Glomerular endothelial cell (primary cell): ENCODE measurements around the gene PHKA2. TPM values are rescaled to one million over a fixed set of nuclear protein-coding genes. Genes with fewer than 3 reads are reported as not detected.

Experiments
- DNase-seq: peaks from one replicate; pipeline ENCODE4 v3.0.0-alpha.2; 2011; ENCODE audit warnings: low read depth, low spot score; ENCODE audit errors: extremely low read depth
- total RNA-seq: library from RNA; depleted of rRNA; stranded (reverse); fragments of >200 nt; gene quantifications from 2 replicates; pipeline ENCODE4 v1.2.3, GENCODE V29; 2015

The PHKA2 gene
- total RNA-seq, 1 donor from 2014 or later, result 6.7 TPM

DNA sequence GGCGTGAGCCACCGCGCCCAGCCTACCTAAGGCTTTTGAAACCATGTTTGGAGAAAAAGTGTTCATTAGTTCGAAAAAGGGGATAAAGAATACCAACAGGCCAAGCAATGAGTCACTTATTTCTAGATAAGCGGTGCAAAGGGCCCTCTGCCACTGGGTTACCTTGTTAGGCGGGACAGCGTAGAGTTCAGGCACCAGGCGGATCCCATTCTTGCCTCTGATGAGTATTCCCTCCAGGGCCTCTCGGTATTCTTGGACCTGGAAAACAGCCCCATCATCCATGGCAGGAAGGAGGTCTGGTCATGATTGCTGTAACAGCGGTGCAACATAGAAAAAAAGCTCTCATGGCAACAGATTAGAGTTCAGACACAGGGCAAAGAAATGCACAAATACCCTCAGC lies 48.0 kb downstream of the PHKA2 start:
- DNase-seq, result no peak

DNA sequence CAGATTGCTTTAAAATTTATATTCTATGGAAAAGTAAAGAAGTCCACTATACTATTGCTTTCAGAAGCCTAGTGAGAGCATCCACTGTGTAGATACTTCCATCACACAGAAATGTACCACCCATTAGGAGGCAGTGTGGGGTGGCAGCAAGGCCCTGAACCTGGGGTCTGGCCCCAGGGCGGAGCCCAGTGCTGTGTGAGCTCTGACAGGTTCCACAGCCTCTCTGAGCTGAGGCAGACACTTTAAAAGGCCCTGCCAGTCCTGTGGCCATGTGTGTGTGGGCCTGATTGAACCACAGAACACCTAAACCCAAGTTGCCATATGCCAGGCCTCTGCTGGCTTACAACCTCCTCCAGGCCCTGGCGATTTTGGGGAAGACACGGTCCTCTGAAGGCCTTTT lies 49.2 kb downstream of the PHKA2 start:
- no peak for DNase-seq

DNA sequence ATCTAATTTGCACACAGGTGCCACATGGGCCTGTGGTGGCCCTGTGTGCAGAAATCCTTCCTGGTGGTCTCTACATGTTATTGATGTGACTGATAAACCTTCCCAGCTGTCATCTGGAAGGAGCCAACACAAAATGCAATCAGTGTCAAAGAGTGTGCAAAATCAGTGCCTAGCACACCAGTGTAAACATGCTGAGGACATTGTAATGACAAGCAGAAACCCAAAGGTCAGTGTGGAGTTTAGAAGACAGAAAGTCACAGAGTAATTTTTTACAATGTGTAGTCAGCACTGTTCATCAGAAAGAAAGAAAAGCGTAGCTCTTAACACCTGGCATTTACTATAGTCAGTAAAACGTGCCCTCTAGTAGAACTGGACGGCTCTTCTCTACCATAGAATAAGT lies 50.3 kb downstream of the PHKA2 start:
- DNase-seq, result no peak

DNA sequence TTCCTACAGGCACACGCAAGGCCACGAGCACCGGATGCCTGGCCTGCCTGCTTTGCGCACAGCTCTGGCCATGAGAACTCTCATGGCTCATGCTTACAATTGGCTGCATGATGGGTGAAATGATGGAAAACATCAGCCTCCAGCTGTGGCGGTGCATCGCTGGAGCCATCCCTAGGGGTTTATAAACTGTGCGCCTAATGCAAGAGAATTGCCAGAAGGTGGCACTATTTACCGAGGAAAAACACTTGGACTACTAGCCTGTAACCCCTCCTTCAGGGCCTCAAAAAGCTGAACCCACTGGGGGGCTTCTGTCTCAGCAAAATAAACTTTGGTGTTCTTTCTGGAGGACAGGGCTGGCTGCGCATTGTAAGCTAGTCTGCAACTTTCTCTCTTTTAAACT lies 51.9 kb downstream of the PHKA2 start:
- no peak for DNase-seq

DNA sequence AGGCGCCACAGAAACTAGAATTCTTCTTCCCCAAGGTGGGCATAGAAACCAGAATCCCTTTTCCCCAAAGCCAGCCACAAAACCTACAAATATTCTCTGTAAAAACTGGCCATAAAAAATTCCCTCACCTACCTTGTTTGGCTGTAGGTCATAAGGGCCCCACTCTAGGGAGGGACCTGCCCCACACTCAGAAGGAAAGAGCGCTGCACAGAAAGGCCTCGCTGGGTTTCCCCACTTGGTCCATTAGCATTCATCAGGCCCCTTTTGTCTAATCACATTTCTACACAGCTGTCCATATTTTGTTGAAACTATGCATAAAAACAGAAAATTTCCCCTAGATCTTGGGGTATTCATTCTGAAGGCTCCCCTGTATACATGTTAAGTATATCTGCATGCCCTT lies 54.1 kb downstream of the PHKA2 start:
- DNase-seq, result no peak

DNA sequence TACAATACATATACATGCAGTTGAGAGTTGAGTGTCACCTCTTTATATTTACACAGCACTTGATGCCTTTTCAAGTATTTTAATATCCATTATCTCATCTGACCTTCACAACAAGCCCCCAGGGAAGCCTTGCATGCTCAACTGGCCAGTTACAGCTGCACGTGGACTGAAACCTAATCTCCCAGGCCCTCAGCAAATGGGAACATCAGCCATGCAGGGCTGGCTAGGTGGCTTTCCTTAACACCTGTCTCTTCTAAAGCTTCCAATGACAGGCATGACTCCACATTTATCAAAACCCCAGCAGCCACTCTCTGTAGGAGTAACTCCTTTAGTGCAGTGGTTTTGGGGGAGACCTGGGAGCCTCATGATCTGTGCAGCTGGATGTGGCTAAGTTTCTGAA lies 56.4 kb downstream of the PHKA2 start:
- DNase-seq, result no peak

DNA sequence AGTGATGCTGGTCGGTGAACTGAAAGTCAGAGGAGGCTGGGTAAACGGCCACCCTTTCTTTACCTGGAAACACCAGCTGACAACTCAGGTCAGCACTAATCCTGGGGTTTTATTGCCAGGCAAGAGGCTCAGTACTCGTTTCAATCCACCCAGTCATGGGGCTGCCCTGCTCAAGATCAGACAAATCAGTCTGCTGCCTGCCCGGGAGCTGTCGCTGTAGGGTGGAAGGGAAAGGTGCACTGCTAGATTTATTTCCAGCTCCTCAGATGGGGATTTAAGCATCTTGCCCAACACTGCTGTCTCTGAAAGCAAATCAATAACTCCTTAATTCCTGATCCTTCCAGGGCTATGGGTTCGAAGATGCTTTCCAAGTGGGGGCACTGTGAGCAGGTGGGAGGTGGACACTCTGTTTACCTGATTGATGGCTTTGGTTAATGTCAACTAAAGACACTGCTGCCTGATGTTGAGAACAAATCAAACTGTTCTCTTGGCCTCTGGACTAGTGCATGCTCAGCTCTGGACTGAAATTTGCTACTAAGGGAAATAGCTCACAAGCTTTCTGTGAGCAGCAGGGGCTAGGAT lies 59.3 kb downstream of the PHKA2 start:
- DNase-seq, result no peak

DNA sequence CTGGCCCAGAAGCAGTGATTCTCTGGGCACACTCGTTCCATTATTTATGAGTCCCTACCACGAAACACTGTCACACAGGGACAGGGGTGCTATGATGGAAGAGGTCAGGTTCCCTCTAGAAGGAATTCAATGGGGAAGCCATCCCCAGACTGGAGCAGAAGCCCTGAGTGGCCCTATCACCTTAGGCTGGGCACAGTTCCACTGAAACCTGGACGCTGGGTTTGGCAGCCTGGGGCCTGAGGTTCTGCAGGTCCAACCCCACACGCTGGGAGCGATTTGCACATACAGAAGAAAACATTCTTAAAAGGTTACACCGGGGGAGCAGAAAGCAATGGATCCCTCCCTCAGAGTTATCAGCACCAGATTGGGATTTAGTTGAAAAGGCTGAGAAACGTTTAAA lies 63.3 kb downstream of the PHKA2 start:
- no peak for DNase-seq

DNA sequence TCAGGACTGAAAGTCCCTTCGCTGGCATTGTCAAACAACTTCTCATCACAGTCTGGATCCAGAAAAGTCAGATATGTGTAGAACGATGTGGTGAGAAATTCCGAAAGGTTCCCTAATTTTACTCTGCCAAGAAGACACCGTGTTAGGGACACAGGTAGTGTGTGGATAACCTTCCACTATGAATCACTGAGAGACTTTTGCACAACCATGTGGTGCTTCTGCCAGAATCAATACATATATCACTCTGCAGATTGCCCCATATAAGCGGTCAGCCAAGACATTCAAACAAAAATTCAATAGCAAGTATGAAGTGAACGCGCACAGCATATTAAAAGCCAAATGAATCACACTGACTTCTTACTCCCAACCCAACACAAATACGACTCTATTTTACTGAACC lies 63.8 kb downstream of the PHKA2 start:
- no peak for DNase-seq

DNA sequence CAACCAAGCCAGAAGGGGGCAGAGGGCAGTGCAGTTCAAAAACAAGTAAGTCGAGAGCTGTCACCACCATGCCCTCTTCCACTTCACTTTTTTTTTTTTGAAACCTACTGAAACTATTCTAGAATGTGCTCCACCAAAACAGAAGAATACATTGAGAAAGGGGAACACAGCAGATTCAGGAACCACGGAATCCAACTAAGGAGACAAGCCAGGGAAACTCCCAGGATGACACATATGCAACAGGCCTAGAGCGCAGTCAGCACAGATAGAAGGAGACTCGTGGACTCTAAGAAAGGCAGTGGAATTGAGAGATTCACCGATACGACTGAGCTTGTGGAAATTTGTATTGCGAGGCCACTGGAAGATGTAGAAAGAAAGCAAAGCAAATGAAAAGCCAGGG lies 66.1 kb downstream of the PHKA2 start:
- DNase-seq, result no peak

DNA sequence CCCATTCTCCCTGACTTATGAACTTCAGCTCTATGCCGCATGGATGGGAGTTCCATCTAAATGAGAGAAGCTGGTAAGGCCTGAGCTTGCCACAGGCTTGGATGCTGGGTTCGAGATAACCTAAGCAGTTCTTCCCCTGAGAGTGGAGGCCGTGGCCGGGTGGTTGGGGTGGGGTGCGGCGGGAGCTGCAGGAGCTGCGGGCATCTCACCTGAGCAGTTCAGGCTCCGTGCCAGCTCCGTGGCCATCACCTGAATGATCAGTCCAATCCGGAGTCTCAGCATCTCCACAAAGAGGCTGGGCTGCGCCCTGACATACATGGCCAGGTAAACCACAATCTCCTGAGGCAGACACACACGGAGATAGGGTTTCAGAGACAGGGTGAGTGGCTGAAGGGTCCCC lies 77.6 kb downstream of the PHKA2 start:
- no peak for DNase-seq

DNA sequence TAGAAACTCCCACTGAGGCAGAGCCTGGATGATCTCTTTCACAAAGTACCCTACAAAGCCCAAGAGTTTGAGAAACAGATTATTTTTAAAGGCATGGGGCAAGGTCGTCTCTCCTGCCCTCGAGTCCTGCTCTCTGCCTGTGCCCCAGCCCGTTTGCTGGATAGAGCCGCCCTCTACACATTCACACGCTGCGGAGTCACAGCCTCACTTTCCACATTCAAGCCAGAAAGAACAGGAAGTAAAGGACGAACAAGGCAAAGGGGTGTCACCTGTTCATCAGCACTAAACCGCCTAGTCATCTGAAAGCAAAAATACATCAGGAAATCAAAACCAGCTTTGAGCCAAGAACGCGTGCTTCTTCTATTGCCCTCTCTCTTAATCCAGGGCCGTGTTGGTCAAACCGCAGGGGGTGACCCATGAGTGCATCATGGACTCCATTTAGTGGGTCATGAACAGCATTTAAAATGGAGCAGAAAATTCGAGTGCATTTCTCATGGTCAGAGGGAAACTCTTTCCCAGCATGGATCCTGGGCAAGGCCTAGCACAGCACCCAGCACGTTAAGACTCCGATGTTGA lies 83.4 kb downstream of the PHKA2 start:
- no peak for DNase-seq

DNA sequence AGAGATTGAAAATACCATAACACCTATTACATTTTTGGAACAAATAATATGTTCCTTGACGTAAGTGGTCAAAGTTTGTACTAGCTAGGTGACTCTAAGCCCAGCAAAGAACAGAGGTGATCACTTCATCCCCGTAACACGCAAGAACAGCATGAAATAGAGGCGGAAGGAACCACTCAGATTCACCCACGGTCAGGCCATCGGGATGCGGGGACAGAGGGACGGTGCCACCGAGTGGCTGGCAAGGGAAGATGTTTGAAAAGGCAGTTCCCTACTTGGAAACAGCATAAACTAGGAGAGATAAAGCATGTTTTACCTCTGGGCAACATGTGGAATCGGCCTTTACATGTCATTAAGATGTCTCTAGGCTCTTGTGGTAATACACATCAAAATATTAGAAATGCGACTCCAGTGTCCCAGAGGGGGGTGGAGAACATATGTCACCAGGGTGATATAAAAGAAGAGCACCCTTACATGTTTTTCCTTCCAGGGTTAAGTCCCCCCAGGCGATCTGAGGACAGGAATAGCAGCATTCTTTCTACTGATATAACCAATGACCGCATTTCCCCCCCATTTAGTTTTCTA lies 84.0 kb downstream of the PHKA2 start:
- no peak for DNase-seq

DNA sequence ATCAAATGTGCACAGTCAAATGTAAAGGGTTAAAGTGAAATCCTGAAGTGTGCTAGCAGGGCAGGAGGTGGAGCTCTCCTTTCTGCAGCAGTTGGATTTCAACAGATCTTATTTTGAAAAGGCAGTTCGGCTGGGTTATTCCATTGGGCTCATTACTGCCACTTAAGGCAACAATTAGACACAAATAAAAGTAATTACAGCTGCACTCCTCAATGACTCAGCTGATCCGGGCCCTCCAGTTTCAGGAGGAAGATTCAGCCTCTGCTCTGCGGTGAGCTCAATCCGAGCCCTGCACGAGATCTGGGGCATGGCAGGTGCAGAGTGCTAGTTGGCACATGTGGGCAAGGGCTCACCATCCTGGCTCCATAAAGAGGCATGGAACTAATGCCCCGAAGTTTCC lies 85.4 kb downstream of the PHKA2 start:
- DNase-seq, result no peak

DNA sequence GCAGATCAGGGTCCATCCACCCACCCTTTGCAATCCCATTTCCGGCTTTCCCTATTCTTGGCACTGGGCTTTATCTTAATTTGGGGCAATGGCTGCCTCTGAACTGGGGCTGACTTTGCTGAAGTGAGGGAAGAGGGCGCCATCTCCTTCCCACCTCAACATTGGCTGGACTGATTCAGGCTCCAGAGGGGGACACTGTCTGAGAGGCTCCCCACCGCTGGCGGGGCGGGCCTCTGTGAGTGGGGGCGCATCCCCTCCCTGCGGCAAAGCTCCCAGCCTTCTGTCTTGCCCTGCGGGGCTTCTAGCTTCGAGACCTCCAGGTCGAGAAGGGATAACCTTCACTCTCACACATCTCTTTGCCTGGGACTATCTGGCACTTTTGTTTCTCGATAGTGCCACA lies 85.8 kb downstream of the PHKA2 start:
- no peak for DNase-seq

DNA sequence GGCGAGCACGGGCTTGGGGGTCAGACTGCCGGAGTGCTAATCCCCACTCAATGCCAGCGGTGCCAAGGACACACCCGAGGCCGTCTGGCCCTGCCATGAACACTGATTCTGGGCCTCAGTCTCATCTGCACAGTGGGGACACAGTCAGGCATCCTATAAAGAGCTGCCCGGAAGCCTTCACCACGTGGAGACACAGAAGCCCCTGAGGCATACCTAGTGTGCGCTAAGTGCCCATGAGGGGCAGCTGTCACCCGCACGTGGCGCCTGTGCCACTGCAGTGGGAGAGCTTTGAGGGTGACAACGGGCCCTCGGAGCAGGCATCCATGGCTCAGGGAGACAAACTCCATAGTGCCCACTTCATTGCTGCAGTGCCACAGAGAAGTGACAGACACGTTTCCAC lies 86.3 kb downstream of the PHKA2 start:
- DNase-seq, result no peak

DNA sequence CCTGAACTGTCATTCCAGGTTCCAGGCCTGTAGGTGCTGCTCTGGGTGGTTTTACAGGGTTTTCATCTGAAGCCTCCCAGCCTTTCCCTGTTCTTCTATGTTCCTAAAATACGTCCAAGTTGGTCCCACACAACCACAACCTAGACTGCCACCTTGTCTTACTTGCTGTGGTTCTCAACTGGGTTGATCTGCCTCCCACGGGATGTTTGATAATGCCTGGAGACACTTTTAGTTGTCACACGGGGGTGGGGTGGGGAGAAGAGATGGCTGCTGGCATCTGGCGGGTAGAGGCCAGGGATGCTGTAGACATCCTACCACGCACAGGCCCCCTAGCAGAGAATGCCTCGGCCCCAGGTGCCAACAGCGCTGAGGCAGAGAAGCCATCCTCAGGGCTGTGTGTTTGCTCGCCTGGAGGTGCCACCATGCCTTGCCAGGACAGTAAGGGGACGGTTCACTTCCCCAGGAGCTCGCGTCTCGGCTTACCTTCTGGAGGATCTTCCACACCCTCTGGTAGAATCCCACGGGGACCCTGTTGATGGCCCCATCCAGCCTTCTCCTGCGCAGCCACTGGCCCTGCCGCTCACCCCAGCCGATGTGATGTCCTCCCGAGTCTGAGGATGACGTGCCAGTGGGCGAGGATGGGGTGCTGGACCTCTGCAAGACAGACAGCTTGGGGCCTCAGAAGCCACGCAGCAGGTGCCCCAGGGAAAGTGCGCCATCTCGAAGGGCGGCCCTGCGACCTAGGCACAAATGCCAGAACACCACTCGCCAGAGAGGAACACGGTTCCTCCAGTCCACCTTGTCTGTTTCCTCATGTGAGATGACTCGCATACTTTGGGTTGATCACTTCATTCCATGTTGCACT lies 87.0 kb downstream of the PHKA2 start:
- no peak for DNase-seq

DNA sequence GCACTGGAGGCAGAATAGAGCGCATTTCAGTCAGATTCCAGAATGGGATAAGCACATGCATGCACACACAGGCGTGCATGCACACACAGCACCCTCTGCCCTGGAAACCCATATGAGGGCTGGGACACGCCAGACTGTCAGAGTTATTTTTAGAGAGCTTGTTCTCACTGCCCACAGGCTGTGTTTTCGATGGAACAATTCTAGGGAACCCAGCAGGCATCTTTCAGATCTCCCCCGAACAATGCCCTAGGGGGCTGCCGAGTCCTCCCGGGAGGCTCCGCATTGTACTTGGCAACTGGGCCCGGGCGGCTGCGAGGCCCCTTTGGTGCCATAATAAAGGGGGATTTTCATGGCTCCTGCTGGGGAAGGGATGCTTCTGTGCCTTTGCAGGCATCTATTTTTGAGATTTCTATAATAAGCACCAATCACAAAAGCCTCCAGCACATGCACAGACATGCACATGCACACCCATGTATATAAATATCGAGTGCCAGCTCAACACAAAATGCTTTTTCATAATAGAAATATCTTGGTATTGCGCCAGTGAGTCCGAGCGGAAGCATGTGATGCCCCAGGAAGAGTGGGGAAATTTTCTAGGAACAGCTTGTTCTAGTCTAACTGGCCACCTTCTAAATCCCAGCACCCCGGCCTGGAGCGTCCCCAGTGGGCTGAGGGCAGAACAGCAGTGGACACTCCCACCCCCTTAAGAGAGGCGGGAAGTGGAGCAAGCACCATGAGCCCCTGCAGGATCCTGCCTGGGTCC lies 88.5 kb downstream of the PHKA2 start:
- no peak for DNase-seq

DNA sequence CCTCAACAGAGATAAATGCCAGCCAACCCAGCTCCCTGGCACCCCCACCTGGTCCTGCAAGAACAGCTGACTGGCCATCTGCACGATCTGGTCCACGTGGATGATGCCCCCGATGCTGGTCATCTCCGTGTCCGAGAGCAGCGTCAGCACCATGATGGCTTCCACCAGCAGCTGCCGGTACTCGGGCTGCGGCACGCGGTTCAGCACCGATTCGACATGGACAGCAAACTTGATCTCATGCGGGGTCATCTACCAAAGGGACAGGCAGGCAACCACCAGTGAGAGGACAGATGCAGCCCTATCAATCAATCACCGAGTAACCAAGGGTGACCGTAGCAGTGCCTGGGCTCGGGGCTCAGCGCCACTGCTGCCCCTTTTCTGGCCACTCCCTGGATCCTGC lies 89.8 kb downstream of the PHKA2 start:
- no peak for DNase-seq

DNA sequence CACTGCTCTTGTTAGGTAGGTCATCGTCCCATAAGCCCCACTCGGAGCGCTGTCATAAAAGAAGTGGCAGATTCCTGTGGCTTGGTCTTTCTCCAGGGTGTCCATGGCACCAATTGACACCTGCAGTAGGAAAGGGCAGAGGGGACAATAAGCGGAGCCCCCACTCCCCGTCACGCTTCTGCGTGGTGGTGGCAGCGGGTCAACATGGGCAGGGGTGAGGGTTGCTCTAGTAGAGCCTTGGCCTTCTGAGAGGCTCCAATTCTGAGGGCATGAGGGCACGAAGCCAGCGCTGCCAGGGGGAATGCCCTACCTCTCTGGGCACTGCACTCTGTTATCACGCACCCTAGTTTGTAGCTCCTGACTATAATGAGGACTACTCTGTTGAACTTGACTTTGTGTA lies 90.4 kb downstream of the PHKA2 start:
- DNase-seq, result no peak

DNA sequence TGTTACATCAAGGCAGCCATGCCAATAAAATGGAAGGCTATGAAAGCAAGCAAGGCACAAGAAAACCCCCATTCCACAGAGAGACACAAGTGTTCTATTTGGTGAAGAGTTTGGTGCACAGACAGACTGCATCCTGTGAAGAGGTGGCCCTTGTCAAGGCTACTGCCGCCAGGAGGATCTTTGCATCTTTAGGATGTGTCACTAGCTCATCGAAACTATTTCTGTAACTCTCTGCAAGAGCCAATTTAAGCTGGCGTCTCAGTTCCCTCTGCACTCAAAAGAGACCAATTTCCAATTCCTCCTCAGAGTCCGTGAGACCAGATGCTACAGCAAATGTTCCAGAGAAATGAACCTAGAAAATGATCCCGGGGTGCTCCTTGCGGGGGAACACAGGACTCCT lies 91.0 kb downstream of the PHKA2 start:
- no peak for DNase-seq
